ENCODE measurements around the gene ATF7IP. TPM values are rescaled to one million over a fixed set of nuclear protein-coding genes. Genes with fewer than 3 reads are reported as not detected.

ATF7IP gene
- total RNA-seq, 4 donors from 2014 or later: 32.2 to 159 (median 85.3) TPM

GRCh38 chr12:14430394-14430986 lies 65.0 kb downstream of the ATF7IP start:
- TF ChIP-seq, protein P1, sequence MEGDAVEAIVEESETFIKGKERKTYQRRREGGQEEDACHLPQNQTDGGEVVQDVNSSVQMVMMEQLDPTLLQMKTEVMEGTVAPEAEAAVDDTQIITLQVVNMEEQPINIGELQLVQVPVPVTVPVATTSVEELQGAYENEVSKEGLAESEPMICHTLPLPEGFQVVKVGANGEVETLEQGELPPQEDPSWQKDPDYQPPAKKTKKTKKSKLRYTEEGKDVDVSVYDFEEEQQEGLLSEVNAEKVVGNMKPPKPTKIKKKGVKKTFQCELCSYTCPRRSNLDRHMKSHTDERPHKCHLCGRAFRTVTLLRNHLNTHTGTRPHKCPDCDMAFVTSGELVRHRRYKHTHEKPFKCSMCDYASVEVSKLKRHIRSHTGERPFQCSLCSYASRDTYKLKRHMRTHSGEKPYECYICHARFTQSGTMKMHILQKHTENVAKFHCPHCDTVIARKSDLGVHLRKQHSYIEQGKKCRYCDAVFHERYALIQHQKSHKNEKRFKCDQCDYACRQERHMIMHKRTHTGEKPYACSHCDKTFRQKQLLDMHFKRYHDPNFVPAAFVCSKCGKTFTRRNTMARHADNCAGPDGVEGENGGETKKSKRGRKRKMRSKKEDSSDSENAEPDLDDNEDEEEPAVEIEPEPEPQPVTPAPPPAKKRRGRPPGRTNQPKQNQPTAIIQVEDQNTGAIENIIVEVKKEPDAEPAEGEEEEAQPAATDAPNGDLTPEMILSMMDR (IDR thresholded peaks at IDR 0.05): no peak
- TF ChIP-seq EP300 (IDR thresholded peaks at IDR 0.05; ENCODE audit: low read depth) (no peak), POLR2A (IDR thresholded peaks at IDR 0.05) (no peak), POLR2AphosphoS5 (IDR thresholded peaks at IDR 0.05) (no peak)
- in situ Hi-C loops (cut with MboI; ENCODE audit: low pct_ligation_motif_present in 1 of 4, low pct_unique_long_range_greater_than_20kb in 1 of 4, low sequenced_read_pairs in 3 of 4): no loop called here
- intact Hi-C loops (cut with DNase I; ENCODE audit: low total_unique reads): no loop called here
- Histone ChIP-seq H3K4me1 (peaks cover 0 to 46% (median 0%) of the 10 kb centered on the region in 4 donors), H3K27me3 (no peaks in the 10 kb centered on the region), H3K36me3 (peaks cover 0 to 16% (median 0%) of the 10 kb centered on the region in 4 donors), H3K27ac (no peak overlapping the region), H3K4me3 (no peak overlapping the region), H3K9me3 (no peaks in the 10 kb centered on the region)
- DNase-seq: no peak
- 93 to 98% methylated on average over 2 of the region's 2 CpGs for WGBS, 2 donors (ENCODE audit: low coverage in 1 of 2)

- Histone ChIP-seq H3K4me1 (peaks cover 0 to 44% (median 0%) of the 10 kb centered on the region in 4 donors), H3K9me3 (no peaks in the 10 kb centered on the region), H3K36me3 (peaks cover 0 to 25% (median 6%) of the 10 kb centered on the region in 4 donors), H3K4me3 (no peak overlapping the region), H3K27ac (no peak overlapping the region), H3K27me3 (no peaks in the 10 kb centered on the region)
- 79 to 86% methylated on average over 2 of the region's 2 CpGs for WGBS, 2 donors (ENCODE audit: low coverage in 1 of 2)
- intact Hi-C loops (cut with DNase I; ENCODE audit: low total_unique reads) (no loop called here), in situ Hi-C loops (cut with MboI; ENCODE audit: low pct_ligation_motif_present in 1 of 4, low pct_unique_long_range_greater_than_20kb in 1 of 4, low sequenced_read_pairs in 3 of 4) (no loop called here)
- TF ChIP-seq POLR2A (IDR thresholded peaks at IDR 0.05): no peak
- TF ChIP-seq, protein P1 (IDR thresholded peaks at IDR 0.05): no peak
- TF ChIP-seq EP300 (IDR thresholded peaks at IDR 0.05; ENCODE audit: low read depth): no peak
- TF ChIP-seq POLR2AphosphoS5 (IDR thresholded peaks at IDR 0.05): no peak
- no peak for DNase-seq
These were observed 66.5 kb downstream of the ATF7IP start for GRCh38 chr12:14431975-14432374.

- TF ChIP-seq POLR2A (IDR thresholded peaks at IDR 0.05): no peak
- no peak for TF ChIP-seq POLR2AphosphoS5 (IDR thresholded peaks at IDR 0.05)
- TF ChIP-seq, protein P1 (IDR thresholded peaks at IDR 0.05): no peak
- TF ChIP-seq EP300 (IDR thresholded peaks at IDR 0.05; ENCODE audit: low read depth): no peak
- Histone ChIP-seq H3K4me1 (peaks cover 0 to 16% (median 0%) of the 10 kb centered on the region in 4 donors), H3K4me3 (no peak overlapping the region), H3K36me3 (peaks cover 0 to 46% (median 19%) of the 10 kb centered on the region in 4 donors), H3K27ac (no peak overlapping the region), H3K27me3 (no peaks in the 10 kb centered on the region), H3K9me3 (no peaks in the 10 kb centered on the region)
- intact Hi-C loops (cut with DNase I; ENCODE audit: low total_unique reads): no loop called here
- WGBS, 2 donors (ENCODE audit: low coverage in 1 of 2): 93 to 100% methylated on average over 1 of the region's 1 CpG
- in situ Hi-C loops (cut with MboI; ENCODE audit: low pct_ligation_motif_present in 1 of 4, low pct_unique_long_range_greater_than_20kb in 1 of 4, low sequenced_read_pairs in 3 of 4): no loop called here
- DNase-seq: no peak
These were observed 70.1 kb downstream of the ATF7IP start for GRCh38 chr12:14435627-14436026.

GRCh38 chr12:14442221-14442881 lies 76.9 kb downstream of the ATF7IP start:
- no peak for TF ChIP-seq EP300 (IDR thresholded peaks at IDR 0.05; ENCODE audit: low read depth)
- no peak for TF ChIP-seq POLR2A (IDR thresholded peaks at IDR 0.05)
- no peak for TF ChIP-seq POLR2AphosphoS5 (IDR thresholded peaks at IDR 0.05)
- TF ChIP-seq, protein P1 (IDR thresholded peaks at IDR 0.05): no peak
- Histone ChIP-seq H3K36me3 (peaks cover 0 to 50% (median 24%) of the 10 kb centered on the region in 4 donors), H3K27me3 (no peaks in the 10 kb centered on the region), H3K4me1 (peaks cover 0 to 5% (median 2%) of the 10 kb centered on the region in 4 donors), H3K27ac (peak overlapping the region in 2 of 4 donors; percentile 3 to 25), H3K4me3 (no peak overlapping the region), H3K9me3 (no peaks in the 10 kb centered on the region)
- intact Hi-C loops (cut with DNase I; ENCODE audit: low total_unique reads) (no loop called here), in situ Hi-C loops (cut with MboI; ENCODE audit: low pct_ligation_motif_present in 1 of 4, low pct_unique_long_range_greater_than_20kb in 1 of 4, low sequenced_read_pairs in 3 of 4) (no loop called here)
- no peak for DNase-seq
- WGBS, 2 donors (ENCODE audit: low coverage in 1 of 2): 77 to 87% methylated on average over 4 to 5 of the region's 5 CpGs

Data from transverse colon (tissue), 4 donors.